ENCODE results near the gene ZNF821.

The ZNF821 gene

DNA sequence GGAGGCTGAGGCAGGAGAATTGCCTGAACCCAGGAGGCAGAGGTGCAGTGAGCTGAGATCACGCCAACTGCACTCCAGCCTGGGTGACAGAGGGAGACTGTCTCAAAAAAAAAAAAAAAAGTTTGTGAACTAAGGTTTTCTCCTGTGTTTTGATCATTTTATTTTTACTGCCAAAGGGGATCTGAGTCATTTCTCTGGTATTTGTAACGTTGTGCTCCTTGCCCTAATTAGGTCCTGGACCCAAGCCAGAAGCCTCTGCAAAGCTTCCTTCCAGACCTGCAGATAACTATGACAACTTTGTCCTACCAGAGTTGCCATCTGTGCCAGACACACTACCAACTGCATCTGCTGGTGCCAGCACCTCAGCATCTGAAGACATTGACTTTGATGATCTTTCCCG, 43.4 kb upstream of the ZNF821 start:
- TF ChIP-seq, protein P1, sequence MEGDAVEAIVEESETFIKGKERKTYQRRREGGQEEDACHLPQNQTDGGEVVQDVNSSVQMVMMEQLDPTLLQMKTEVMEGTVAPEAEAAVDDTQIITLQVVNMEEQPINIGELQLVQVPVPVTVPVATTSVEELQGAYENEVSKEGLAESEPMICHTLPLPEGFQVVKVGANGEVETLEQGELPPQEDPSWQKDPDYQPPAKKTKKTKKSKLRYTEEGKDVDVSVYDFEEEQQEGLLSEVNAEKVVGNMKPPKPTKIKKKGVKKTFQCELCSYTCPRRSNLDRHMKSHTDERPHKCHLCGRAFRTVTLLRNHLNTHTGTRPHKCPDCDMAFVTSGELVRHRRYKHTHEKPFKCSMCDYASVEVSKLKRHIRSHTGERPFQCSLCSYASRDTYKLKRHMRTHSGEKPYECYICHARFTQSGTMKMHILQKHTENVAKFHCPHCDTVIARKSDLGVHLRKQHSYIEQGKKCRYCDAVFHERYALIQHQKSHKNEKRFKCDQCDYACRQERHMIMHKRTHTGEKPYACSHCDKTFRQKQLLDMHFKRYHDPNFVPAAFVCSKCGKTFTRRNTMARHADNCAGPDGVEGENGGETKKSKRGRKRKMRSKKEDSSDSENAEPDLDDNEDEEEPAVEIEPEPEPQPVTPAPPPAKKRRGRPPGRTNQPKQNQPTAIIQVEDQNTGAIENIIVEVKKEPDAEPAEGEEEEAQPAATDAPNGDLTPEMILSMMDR (IDR thresholded peaks at IDR 0.05) = no peak

DNA sequence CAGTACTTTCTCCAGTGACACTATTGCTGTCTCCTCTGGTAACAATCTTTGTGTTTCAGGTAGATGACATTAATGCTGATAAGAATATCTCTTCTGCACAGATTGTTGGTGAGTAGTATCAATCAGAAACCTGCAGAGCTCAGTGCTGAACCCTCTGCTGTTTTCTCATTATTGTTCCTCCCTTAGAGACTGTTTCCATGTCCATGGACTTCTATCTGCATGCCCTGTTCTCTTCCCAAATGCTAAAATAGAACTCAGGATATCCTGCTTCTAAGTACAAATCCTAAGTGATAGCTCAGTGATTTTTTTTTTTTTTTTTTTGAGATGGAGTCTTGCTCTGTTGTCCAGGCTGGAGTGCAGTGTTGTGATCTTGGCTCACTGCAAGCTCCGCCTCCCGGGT, 40.7 kb upstream of the ZNF821 start:
- TF ChIP-seq, protein P1 (IDR thresholded peaks at IDR 0.05) = no peak

DNA sequence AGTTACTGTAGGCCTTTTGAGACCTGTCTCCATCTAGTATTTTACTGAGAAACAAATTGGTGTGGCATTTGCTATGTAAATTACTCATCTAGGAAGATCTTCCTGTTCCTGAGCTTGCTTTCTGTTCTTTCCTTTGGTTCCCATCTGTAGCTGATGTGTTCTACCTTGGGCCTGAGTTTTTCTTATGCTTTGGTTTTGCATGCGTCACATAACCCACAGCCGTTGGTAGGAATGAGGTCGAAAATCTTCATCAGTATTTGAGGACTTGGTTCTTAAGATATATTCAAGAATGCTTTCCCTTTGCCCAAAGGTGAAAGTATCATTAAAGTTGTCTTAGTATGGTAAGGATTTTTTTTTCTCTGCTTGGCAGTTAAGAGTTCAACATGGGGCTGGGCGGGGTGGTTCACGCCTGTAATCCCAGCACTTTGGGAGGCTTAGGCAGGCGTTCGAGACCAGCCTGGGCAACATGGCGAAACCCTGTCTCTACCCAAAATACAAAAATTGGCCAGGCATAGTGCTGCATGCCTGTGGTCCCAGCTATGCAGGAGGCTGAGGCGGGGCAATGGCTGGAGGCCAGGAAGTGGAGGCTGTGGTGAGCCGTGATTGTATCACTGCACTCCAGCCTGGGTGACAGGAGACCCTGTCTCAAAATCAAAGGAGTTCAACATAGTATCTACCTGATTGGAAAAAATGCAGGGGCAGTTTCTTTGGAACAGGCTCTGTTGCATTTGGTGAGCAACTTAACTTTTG, 40.1 kb upstream of the ZNF821 start:
- TF ChIP-seq, protein P1 (IDR thresholded peaks at IDR 0.05) = no peak

DNA sequence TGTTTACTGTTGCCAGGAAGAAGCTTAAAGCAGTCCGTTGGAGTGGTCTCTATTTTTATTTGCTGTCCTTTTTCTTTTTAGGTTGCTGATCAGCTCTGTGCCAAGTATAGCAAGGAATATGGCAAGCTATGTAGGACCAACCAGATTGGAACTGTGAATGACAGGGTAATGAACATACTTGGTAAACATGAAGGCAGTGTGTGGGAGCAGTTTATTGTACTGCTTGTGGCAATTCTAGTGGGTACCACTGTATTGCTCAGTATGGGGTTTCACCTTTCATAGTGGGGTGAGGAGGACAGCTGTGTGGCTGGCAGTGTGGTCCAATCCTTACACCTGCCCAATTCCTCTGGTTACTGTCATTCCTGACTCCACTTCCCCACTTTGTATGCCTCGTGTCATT, 36.7 kb upstream of the ZNF821 start:
- TF ChIP-seq, protein P1 (IDR thresholded peaks at IDR 0.05) = no peak

DNA sequence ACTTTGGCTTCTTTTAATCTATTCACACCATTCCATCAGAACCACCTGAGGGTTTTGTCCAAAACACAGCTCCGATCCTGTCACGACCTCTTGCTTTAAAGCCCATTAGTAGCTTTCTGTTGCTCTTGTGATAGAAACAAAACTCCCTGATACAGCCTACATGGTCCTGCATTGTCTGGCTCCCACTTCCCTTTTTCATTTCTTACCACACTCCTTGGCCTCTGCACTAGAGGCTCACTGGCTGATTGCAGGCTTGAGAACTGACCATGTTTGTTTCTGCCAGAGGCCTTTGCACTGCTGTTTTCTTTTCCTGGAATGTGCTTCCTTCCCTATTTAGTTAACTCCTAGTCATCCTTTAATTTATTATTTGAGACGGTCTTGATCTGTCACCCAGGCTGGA, 35.1 kb upstream of the ZNF821 start:
- TF ChIP-seq, protein P1 (IDR thresholded peaks at IDR 0.05) = no peak

DNA sequence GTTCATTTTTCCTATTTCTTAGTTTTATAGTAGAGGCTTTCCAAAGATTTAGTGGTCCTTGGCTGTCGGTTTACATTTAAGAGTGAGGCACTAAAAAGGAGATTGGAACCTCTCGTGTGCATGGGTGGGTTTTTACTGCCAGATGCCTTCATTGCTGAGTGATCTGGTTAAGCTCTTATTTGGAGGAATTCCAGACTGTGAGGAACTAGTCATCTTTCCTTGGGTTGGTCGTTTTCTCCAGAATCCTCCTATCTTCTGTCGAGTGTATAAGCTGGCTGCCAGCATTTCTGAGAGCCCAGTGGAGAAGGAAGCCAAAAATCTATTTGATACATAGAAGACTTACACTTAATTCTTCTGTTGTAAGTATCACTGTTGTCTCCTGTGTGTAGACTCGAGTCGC, 33.9 kb upstream of the ZNF821 start:
- TF ChIP-seq, protein P1 (IDR thresholded peaks at IDR 0.05) = no peak

DNA sequence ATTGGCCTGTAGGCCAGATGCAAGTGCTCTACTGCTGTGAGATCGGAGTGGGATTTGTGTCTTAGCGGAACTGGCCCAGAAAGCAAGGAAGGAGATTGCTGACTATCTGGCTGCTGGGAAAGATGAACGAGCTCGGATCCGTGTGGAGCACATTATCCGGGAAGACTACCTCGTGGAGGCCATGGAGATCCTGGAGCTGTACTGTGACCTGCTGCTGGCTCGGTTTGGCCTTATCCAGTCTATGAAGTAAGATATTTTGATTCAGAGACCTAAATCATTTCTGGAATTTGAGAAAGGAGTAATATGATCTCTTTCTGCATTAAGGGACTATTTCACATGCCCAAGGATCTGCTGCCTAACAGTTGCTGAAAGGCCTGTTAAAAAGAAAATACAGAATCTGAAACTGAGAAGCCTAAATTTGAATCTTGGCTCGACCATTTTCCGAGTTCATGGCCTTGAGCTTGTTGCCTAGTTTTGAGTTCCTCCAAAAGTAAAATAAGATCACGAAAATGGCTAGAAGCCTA, 32.5 kb upstream of the ZNF821 start:
- TF ChIP-seq, protein P1 (IDR thresholded peaks at IDR 0.05) = no peak

All from LNCAP (cell line).